Activated naive CD8-positive, alpha-beta T cell treated with anti-CD3 and anti-CD28 coated beads, Interleukin-2, amount 10 ng/mL, durations not matched to agents 7 days and 5 days (primary cell): ENCODE data around the gene ABHD10. TPM values are rescaled to one million over a fixed set of nuclear protein-coding genes. Genes with fewer than 3 reads are reported as not detected.

Experiments used
- ATAC-seq: fragments of 150-1000 bp; cut with Tn5 transposase; one replicate; pipeline ENCODE4 v1.10.0; 2021; ENCODE audit warnings: low read depth, moderate library complexity
- POLR2A ChIA-PET: fragments of 350-600 bp; sonication (Branson Sonifier 250); formaldehyde crosslinking; loops from one replicate; lab custom pipeline; 2021; ENCODE audit warnings: antibody characterized with exemption; lab: Charles Lee
- DNase-seq: peaks from one replicate; pipeline ENCODE4 v3.0.0; 2021
- H3K27ac Mint-ChIP-seq: one replicate; pipeline ENCODE4 v1.8.0; 2022; ENCODE audit warnings: mild to moderate bottlenecking, mixed read lengths
- H3K27me3 Mint-ChIP-seq: one replicate; pipeline ENCODE4 v1.8.0; 2022; ENCODE audit warnings: mild to moderate bottlenecking, moderate library complexity, mixed read lengths
- H3K36me3 Mint-ChIP-seq: one replicate; pipeline ENCODE4 v1.8.0; 2021; ENCODE audit warnings: mild to moderate bottlenecking, mixed read lengths
- H3K4me1 Mint-ChIP-seq: one replicate; pipeline ENCODE4 v1.8.0; 2021; ENCODE audit warnings: mixed read lengths
- H3K4me3 Mint-ChIP-seq: one replicate; pipeline ENCODE4 v1.8.0; 2022; ENCODE audit warnings: mild to moderate bottlenecking, moderate library complexity, mixed read lengths
- H3K9me3 Mint-ChIP-seq: one replicate; pipeline ENCODE4 v1.8.0; 2021; ENCODE audit warnings: mixed read lengths
- total RNA-seq, 2 experiments: library from RNA; stranded (reverse); gene quantifications; one replicate each; pipeline ENCODE4 v1.2.3, GENCODE V29; 2021

Gene ABHD10
- total RNA-seq, 2 experiments from 2014 or later = 39.4 to 40.4 TPM

DNA sequence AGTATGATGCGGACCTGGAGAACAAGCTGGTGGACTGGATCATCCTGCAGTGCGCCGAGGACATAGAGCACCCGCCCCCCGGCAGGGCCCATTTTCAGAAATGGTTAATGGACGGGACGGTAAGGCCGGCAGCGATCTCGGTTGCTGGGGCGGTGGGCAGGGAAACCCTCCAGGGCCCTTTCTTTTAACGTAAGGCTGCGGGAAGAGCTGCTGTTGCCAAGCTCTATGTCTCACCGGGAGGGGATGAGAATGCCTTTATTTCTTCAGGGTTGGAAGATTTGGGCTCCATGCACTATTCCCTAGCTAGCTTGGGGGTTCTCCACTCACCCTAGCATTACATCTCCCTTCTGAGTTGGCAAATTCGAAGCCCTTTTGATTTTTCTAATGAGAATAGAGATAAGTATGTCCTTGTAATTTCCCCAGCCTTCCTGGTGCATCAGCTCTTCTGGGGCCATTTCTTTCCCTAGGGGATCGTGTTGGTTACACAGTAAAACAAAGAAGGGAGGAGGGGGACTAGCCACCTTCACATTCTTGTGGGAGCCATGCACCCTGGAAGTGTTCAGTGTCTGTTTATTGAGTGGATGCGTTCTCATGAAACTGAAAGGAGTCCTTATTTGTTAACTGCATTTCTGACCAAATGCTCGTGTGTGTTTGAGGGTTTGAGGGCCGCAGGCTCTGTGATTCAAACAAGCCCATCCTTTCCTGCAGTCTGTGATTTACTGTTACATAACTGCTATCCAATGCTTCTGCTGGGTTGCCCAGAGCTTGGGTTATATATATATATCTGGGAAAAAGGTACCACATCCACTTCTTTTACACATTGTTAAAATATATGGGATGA lies 20.9 kb downstream of the ABHD10 start:
- peak overlapping the region; percentile 74 for H3K4me3 Mint-ChIP-seq
- no peak overlapping the region for H3K27ac Mint-ChIP-seq
- POLR2A ChIA-PET = interaction anchor here (0.7 kb wide), 1 partner anchor 20 kb away, joined by 3 read pairs; no protein-coding TSS in a partner anchor
- peaks cover 27% of the 10 kb centered on the region for H3K4me1 Mint-ChIP-seq
- ATAC-seq (no peak), DNase-seq (no peak)
- H3K27me3 Mint-ChIP-seq = no peaks in the 10 kb centered on the region
- no peaks in the 10 kb centered on the region for H3K9me3 Mint-ChIP-seq
- peaks cover 4% of the 10 kb centered on the region for H3K36me3 Mint-ChIP-seq

DNA sequence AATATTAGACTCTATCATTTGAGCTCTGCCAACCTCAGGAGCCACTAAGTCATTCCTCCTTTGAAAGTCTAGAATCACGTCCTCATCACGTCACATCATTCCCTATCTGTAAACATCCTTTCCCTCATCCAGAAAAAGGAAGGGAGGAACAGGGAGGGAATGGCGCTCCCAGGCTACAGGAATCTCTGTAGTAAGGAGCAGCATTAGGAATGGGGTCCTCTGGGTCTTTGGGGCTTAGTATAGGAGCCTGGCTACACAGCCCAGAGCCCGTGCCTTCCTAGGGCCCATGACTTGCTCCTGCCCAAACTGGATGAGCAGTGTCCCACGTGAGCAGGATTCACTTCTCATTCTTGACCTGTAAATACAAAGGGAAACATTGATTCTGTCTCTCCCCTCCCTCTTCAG lies 21.5 kb downstream of the ABHD10 start:
- no peaks in the 10 kb centered on the region for H3K36me3 Mint-ChIP-seq
- no peaks in the 10 kb centered on the region for H3K9me3 Mint-ChIP-seq
- no peak overlapping the region for H3K4me3 Mint-ChIP-seq
- no peak overlapping the region for H3K27ac Mint-ChIP-seq
- peaks cover 29% of the 10 kb centered on the region for H3K4me1 Mint-ChIP-seq
- DNase-seq = no peak
- no peak for ATAC-seq
- POLR2A ChIA-PET = no interaction called here
- H3K27me3 Mint-ChIP-seq = no peaks in the 10 kb centered on the region

DNA sequence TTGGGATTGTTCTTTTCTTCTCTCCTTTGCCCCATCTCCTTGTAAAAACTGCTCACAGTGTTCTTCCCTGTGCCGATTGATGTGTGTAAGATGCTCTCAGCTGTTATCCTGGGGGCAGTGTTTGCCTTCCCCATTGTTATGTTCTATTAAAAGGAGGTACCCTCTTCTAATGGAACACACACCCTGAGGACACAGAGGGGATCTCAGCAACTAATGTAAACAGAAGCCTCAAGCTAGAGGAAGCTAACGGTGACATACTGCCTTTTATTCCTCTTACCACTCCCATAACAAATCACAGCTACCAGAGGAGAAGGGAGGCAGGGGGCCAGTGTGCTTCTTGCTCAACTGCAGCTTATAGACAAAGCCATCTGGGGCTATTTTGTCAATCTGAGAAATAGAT lies 22.1 kb downstream of the ABHD10 start:
- Mint-ChIP-seq H3K4me3 (no peak overlapping the region), H3K9me3 (no peaks in the 10 kb centered on the region), H3K27ac (no peak overlapping the region), H3K4me1 (peaks cover 29% of the 10 kb centered on the region), H3K27me3 (no peaks in the 10 kb centered on the region), H3K36me3 (no peaks in the 10 kb centered on the region)
- ATAC-seq (no peak), DNase-seq (no peak)
- POLR2A ChIA-PET = no interaction called here

DNA sequence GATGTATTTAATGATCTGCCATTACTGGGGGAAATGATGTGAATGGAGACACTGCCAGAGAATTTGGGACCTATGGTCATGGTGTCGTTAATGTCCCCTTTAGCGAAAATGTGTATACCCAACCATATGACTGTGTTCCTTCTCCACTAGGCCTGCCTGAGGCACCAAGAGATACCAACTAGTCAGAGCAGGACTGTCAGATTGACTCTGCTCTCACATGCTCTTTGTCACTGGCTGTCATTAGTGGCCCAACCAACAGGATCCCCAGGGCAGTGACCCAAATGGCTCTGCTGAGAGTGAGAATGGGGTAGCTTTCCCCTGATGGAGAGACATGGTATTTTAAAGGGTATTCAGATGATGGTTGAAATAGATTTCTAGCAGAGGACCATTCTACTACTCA lies 22.7 kb downstream of the ABHD10 start:
- no peak for ATAC-seq
- peaks cover 29% of the 10 kb centered on the region for H3K4me1 Mint-ChIP-seq
- no peaks in the 10 kb centered on the region for H3K9me3 Mint-ChIP-seq
- H3K36me3 Mint-ChIP-seq = no peaks in the 10 kb centered on the region
- H3K27me3 Mint-ChIP-seq = no peaks in the 10 kb centered on the region
- H3K4me3 Mint-ChIP-seq = no peak overlapping the region
- POLR2A ChIA-PET = interaction anchor here (1.7 kb wide), 1 partner anchor 23 kb away, joined by 6 read pairs; the partner anchor contains the start of gene ABHD10
- DNase-seq = no peak
- H3K27ac Mint-ChIP-seq = no peak overlapping the region

DNA sequence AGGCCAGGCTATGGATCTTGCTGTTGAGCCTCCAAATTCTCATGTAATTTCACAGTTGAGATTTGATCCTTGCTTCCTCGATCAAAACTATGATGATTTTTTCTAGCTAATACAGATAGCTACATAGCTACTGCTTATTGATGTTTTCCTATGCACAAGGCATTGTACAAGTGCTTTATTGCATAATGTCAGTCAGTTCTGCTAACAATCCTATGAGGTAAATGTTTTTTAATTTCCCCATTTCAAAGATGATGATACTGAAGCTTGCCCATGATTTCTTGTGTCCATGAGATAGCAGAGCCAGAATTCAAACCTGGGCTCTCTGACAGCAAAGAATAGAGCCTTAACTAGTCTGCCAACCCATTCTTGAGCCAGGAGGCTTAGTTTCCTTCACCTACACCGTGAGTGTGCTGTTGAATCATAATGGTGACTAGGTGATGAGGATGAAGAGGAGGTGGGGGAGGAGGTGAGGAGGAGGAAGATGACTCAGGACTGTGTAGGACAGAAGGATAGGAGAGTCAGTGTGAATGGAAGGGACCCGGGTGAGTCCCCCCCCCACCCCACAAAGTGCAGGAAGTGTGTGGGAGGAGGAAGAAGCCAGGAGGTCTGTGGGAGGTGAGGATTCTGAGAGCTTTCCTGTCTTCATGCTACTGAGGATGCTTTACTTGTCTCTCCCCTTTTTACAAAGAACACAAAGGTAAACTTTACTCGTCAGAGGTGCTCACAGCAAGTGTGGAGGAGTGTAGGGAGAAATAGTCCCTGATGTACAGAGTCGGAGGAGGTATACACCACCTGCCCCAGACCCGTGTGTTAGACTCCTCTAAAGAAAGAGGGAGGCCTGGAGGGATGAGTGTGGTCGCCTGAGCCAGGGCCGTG lies 23.5 kb downstream of the ABHD10 start:
- Mint-ChIP-seq H3K27me3 (no peaks in the 10 kb centered on the region), H3K4me3 (peak overlapping the region; percentile 13), H3K4me1 (peaks cover 29% of the 10 kb centered on the region), H3K9me3 (no peaks in the 10 kb centered on the region), H3K27ac (no peak overlapping the region), H3K36me3 (no peaks in the 10 kb centered on the region)
- ATAC-seq = peak; percentile 41
- DNase-seq = no peak
- POLR2A ChIA-PET = interaction anchor here (1.0 to 1.7 kb wide), 2 partner anchors 13 to 23 kb away, joined by 3 to 6 read pairs; partner anchors contain the start of gene ABHD10

DNA sequence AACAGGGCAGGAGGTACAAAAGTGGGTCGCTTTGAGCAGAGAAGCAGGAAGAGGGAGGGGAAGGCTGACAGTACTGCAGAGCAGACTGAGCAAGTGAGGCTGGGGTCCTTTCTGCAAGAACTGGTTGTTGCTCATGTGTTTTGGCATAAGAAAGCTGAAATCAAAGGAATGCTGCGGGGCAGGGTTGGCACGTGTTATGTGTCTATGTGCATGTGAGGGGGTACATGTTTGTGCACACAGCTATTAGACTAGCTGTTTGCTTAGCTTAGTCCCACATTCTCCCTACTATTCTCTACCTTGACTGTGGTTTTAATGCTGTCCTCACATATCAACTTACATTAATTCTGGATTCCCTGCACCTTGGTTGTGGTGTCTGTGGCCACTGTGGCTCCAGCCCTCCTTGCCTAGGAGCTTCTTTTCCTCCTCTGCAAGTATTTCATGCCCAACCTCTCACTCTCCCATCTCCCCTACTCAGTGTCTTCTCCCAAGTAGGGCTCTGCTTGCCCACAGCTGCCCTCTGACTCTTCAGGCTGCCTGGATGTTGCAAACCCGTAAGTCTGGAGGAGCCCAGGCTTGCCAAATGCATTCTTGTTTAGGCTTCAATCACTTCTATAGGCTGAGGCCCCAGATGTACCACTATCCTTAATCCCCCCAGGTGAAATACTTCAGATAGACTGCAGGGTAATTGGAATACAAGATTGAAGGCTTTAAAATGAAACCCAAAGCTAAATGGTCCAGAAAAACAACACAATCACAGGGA lies 24.7 kb downstream of the ABHD10 start:
- H3K4me1 Mint-ChIP-seq = peaks cover 27% of the 10 kb centered on the region
- no peak overlapping the region for H3K4me3 Mint-ChIP-seq
- no peaks in the 10 kb centered on the region for H3K36me3 Mint-ChIP-seq
- POLR2A ChIA-PET = interaction anchor here (1.5 to 1.7 kb wide), 2 partner anchors 9 to 25 kb away, joined by 5 to 6 read pairs; partner anchors contain the start of gene ABHD10
- H3K9me3 Mint-ChIP-seq = no peaks in the 10 kb centered on the region
- DNase-seq (no peak), ATAC-seq (no peak)
- no peaks in the 10 kb centered on the region for H3K27me3 Mint-ChIP-seq
- no peak overlapping the region for H3K27ac Mint-ChIP-seq

DNA sequence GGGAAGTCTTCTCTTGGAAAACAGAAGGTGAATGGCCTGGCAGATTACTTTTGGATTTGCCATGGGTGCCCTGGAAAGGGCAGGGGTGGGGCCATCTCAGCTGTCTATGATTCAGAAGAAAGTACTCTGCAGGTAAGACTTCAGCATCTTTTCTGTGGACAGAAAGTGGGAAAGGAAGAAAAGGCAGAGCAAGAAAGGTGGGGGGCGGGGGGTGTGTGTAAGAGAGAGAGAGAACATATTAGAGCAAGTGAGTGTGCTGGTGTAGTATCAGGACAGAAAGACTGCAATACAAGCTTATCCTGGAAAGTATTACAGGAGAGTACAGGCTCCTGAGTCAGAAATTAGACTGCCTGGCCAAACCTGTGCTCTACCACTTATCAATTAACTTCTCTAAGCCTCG lies 25.4 kb downstream of the ABHD10 start:
- no peaks in the 10 kb centered on the region for H3K27me3 Mint-ChIP-seq
- no peaks in the 10 kb centered on the region for H3K9me3 Mint-ChIP-seq
- H3K36me3 Mint-ChIP-seq = no peaks in the 10 kb centered on the region
- H3K4me3 Mint-ChIP-seq = no peak overlapping the region
- POLR2A ChIA-PET = interaction anchor here (1.5 kb wide), 1 partner anchor 9 kb away, joined by 5 read pairs; no protein-coding TSS in a partner anchor
- no peak for ATAC-seq
- no peak overlapping the region for H3K27ac Mint-ChIP-seq
- no peak for DNase-seq
- peaks cover 23% of the 10 kb centered on the region for H3K4me1 Mint-ChIP-seq

DNA sequence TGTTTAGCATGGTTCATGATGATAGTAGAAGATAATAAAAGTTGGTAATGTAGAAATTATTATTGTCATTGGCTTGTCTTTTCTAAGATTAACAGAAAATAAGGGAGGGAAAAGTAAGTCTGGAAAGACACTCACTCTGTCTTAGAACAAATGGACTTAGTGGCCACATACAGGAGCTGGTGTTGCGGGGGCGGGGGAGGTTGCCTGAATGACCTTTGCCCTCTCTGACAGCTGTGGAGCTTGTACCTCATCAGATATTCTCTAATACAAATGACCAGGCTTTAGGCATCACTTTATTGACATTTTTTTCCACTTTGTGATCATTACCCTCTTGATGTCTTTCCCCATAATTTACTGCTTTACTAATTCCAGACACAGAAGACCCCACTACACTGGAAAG lies 25.8 kb downstream of the ABHD10 start:
- DNase-seq (no peak), ATAC-seq (no peak)
- POLR2A ChIA-PET = no interaction called here
- Mint-ChIP-seq H3K4me1 (peaks cover 22% of the 10 kb centered on the region), H3K36me3 (no peaks in the 10 kb centered on the region), H3K27ac (no peak overlapping the region), H3K27me3 (no peaks in the 10 kb centered on the region), H3K4me3 (no peak overlapping the region), H3K9me3 (no peaks in the 10 kb centered on the region)

DNA sequence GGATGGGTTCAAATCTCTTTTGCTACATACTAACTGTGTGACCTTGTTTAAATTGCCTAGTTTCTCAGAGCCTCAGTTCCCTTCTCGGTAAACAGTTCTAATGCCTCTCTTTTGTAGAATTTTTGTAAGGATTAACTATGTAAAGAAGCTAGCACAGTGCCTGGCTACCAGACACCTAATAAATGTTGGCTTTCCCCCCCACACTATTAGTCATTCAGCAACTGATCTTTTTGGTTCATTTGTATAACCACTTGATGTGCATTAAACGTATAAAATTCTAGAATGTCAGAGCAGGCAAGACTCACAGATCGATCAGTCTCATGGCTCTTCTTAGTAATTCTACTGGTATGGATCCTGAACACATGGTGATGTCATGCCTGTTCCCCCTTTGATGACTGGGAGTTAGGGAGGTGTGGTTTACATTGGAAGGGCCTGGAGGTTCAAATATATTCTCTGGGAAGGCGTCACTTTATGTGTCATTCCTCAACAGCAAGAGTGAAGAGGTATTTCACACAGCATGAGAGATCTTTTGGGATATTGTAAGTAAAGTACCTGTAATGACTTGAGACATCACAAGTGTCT lies 26.4 kb downstream of the ABHD10 start:
- DNase-seq = no peak
- Mint-ChIP-seq H3K4me1 (peaks cover 20% of the 10 kb centered on the region), H3K27ac (no peak overlapping the region), H3K4me3 (no peak overlapping the region), H3K27me3 (no peaks in the 10 kb centered on the region), H3K9me3 (no peaks in the 10 kb centered on the region), H3K36me3 (no peaks in the 10 kb centered on the region)
- POLR2A ChIA-PET = no interaction called here
- ATAC-seq = no peak

DNA sequence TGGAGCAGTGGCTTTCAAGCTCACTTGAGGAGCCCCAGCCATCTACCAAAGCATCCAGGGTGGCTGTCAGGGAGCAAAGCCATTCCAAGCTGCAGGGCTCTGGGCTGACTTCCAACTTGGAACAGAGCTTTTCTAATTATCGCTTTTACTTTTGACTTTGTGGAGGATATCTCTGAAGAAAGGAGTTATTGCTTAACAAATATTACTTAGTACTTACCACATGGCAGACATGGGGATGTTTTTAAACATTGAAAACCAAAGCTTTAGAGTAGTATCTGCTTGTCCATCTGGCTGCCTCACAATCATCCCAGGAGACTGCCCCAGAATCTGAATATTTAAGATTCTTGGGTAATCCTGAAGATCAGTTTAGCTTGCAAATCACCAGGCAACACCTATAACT lies 28.8 kb downstream of the ABHD10 start:
- ATAC-seq (no peak), DNase-seq (no peak)
- no peak overlapping the region for H3K27ac Mint-ChIP-seq
- POLR2A ChIA-PET = interaction anchor here (1.5 kb wide), 1 partner anchor 28 kb away, joined by 9 read pairs; the partner anchor contains the start of gene ABHD10
- H3K36me3 Mint-ChIP-seq = no peaks in the 10 kb centered on the region
- no peak overlapping the region for H3K4me3 Mint-ChIP-seq
- peaks cover 13% of the 10 kb centered on the region for H3K4me1 Mint-ChIP-seq
- H3K9me3 Mint-ChIP-seq = no peaks in the 10 kb centered on the region
- no peaks in the 10 kb centered on the region for H3K27me3 Mint-ChIP-seq

DNA sequence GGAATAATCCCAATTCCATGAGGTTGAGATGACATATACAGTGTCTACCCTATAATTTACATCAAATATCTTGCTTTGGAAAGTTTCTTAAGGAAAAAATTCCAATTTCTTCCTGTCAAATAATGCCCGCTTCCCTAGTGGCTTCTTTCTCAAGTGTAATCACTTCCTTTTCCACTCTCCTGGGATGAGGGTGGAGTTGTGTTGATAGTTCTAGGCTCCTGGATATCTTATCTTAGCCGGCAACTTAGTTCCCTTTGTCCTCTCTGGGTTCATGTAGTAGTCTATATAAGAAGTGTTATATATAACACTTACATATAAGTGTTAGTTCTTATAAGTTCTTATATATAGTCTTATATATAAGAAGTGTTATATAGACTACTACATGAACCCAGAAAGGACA lies 30.8 kb downstream of the ABHD10 start:
- H3K27ac Mint-ChIP-seq = no peak overlapping the region
- H3K27me3 Mint-ChIP-seq = no peaks in the 10 kb centered on the region
- peaks cover 3% of the 10 kb centered on the region for H3K4me1 Mint-ChIP-seq
- POLR2A ChIA-PET = no interaction called here
- no peaks in the 10 kb centered on the region for H3K36me3 Mint-ChIP-seq
- no peak overlapping the region for H3K4me3 Mint-ChIP-seq
- H3K9me3 Mint-ChIP-seq = no peaks in the 10 kb centered on the region
- no peak for ATAC-seq
- DNase-seq = no peak

DNA sequence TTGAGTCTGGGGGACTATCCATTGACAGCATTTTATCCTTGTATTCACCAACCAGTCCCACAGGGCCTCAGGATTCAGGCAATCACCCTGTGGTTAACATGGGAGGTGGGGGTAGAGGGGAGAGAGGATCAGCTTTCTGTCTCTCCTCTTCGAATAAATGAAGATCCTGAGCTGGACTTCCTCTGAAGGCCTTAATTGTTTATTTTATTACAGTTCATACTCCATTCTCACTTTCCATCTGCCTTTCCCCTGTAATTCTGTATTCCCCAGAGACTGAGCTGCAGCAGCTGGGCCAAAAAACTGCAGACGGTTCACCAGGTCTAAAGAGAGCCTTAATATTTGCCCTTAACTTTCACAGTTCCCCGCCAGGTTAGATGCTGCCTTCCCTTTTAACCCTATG lies 31.8 kb downstream of the ABHD10 start:
- peaks cover 1% of the 10 kb centered on the region for H3K4me1 Mint-ChIP-seq
- ATAC-seq = no peak

More for the DNA sequence above, 31.8 kb downstream of the ABHD10 start:
- no peaks in the 10 kb centered on the region for H3K36me3 Mint-ChIP-seq
- H3K4me3 Mint-ChIP-seq = no peak overlapping the region
- no peak for DNase-seq
- no peaks in the 10 kb centered on the region for H3K9me3 Mint-ChIP-seq
- POLR2A ChIA-PET = no interaction called here
- no peak overlapping the region for H3K27ac Mint-ChIP-seq
- no peaks in the 10 kb centered on the region for H3K27me3 Mint-ChIP-seq
